ENCODE measurements around the gene NFIC.

Gene NFIC

GRCh38 chr19:3466635-3467034 lies 100.3 kb downstream of the NFIC start:
- H3K9me3 ChIP-seq (ENCODE audit: low read length), result 0 out of 2 replicates have a peak, but pooled peaks cover 2% of the 10 kb centered on the region
- no peak overlapping the region for H3K4me3 ChIP-seq (ENCODE audit: low read depth, low read length, poor library complexity, severe bottlenecking)
- no peaks in the 10 kb centered on the region for H4K20me1 ChIP-seq (ENCODE audit: insufficient read depth, low read length)
- no peaks in the 10 kb centered on the region for H3K9me2 ChIP-seq (ENCODE audit: low read depth, low read length)
- H3K36me3 ChIP-seq (ENCODE audit: insufficient read depth, low read length), result no peaks in the 10 kb centered on the region; the same call in 1 of the 2 replicates
- H3K4me2 ChIP-seq (ENCODE audit: low read length), result no peak overlapping the region
- no peak overlapping the region for H2AFZ ChIP-seq (ENCODE audit: low read length)
- H3K27me3 ChIP-seq (ENCODE audit: insufficient read depth, low read length), result no peaks in the 10 kb centered on the region
- no peaks in the 10 kb centered on the region for H3F3A ChIP-seq (ENCODE audit: insufficient read depth, low read length)
- no peaks in the 10 kb centered on the region for H3K4me1 ChIP-seq (ENCODE audit: insufficient read depth, low read length, severe bottlenecking)
- H3K27ac ChIP-seq (ENCODE audit: low read depth, low read length, poor library complexity, severe bottlenecking), result no peak overlapping the region
- H3K79me2 ChIP-seq (ENCODE audit: insufficient read depth, low read length), result no peaks in the 10 kb centered on the region
- TF ChIP-seq EZH2 (IDR thresholded peaks at IDR 0.05; ENCODE audit: borderline replicate concordance, low read length), result no peak
- TF ChIP-seq CTCF (IDR thresholded peaks at IDR 0.05; ENCODE audit: low read length), result no peak
- no peak overlapping the region for H3K9ac ChIP-seq (ENCODE audit: low read length)

DNA sequence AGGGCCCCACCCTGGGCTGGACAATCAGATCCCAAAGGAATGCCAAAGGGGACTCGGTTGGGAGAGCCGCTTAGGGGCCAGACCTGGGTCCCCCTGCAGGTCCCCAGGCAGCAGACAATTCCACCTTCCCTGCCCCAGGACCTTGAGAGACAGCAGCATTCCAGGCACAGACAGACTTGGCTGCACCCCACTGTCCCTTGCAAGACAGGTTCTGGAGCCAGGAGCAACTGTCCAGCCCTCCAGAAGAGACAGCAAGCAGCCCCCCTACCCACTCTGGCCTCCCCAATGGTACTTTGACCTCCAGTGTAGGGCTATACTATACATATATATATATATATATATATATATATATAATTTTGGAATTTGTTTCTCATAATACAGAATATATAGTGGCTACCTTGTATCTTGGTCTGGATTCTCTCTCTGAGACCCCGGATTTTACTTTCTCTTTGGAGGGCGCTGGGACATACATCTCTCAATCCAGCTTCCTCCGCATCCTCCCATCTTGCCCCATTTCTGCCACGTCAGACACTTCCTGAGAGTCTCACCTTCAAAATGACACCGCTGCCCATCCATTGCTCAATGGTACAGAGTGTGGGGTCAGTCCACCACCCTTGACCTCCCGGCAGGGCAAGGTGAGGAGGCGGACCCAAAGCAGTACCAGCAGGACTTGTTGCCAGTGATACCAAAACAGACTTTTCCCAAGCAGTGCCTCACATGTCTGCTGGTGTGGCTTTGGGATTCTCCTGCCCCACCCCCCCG lies 101.2 kb downstream of the NFIC start:
- H3K9me3 ChIP-seq (ENCODE audit: low read length), result 0 out of 2 replicates have a peak, but pooled peaks cover 2% of the 10 kb centered on the region
- H3K9me2 ChIP-seq (ENCODE audit: low read depth, low read length), result no peaks in the 10 kb centered on the region
- no peak overlapping the region for H3K9ac ChIP-seq (ENCODE audit: low read length)
- no peak for TF ChIP-seq EZH2 (IDR thresholded peaks at IDR 0.05; ENCODE audit: borderline replicate concordance, low read length)
- TF ChIP-seq CTCF (IDR thresholded peaks at IDR 0.05; ENCODE audit: low read length), result no peak
- H3K4me1 ChIP-seq (ENCODE audit: insufficient read depth, low read length, severe bottlenecking), result no peaks in the 10 kb centered on the region
- H3K4me2 ChIP-seq (ENCODE audit: low read length), result no peak overlapping the region
- H3K27ac ChIP-seq (ENCODE audit: low read depth, low read length, poor library complexity, severe bottlenecking), result no peak overlapping the region
- no peaks in the 10 kb centered on the region for H3K79me2 ChIP-seq (ENCODE audit: insufficient read depth, low read length)
- H3F3A ChIP-seq (ENCODE audit: insufficient read depth, low read length), result no peaks in the 10 kb centered on the region
- no peak overlapping the region for H2AFZ ChIP-seq (ENCODE audit: low read length)
- H3K4me3 ChIP-seq (ENCODE audit: low read depth, low read length, poor library complexity, severe bottlenecking), result no peak overlapping the region
- H4K20me1 ChIP-seq (ENCODE audit: insufficient read depth, low read length), result no peaks in the 10 kb centered on the region
- H3K27me3 ChIP-seq (ENCODE audit: insufficient read depth, low read length), result no peaks in the 10 kb centered on the region
- no peaks in the 10 kb centered on the region; the same call in 1 of the 2 replicates for H3K36me3 ChIP-seq (ENCODE audit: insufficient read depth, low read length)

- no peak for TF ChIP-seq CTCF (IDR thresholded peaks at IDR 0.05; ENCODE audit: low read length)
- no peak for TF ChIP-seq EZH2 (IDR thresholded peaks at IDR 0.05; ENCODE audit: borderline replicate concordance, low read length)
- no peak overlapping the region for H3K4me2 ChIP-seq (ENCODE audit: low read length)
- no peak overlapping the region for H3K4me3 ChIP-seq (ENCODE audit: low read depth, low read length, poor library complexity, severe bottlenecking)
- no peak overlapping the region for H3K9ac ChIP-seq (ENCODE audit: low read length)
- no peaks in the 10 kb centered on the region for H3K27me3 ChIP-seq (ENCODE audit: insufficient read depth, low read length)
- 0 out of 2 replicates have a peak, but pooled peaks cover 2% of the 10 kb centered on the region for H3K9me3 ChIP-seq (ENCODE audit: low read length)
- H3K79me2 ChIP-seq (ENCODE audit: insufficient read depth, low read length), result no peaks in the 10 kb centered on the region
- no peaks in the 10 kb centered on the region for H3K4me1 ChIP-seq (ENCODE audit: insufficient read depth, low read length, severe bottlenecking)
- no peak overlapping the region for H3K27ac ChIP-seq (ENCODE audit: low read depth, low read length, poor library complexity, severe bottlenecking)
- H3K36me3 ChIP-seq (ENCODE audit: insufficient read depth, low read length), result no peaks in the 10 kb centered on the region; the same call in 1 of the 2 replicates
- no peak overlapping the region for H2AFZ ChIP-seq (ENCODE audit: low read length)
- H3K9me2 ChIP-seq (ENCODE audit: low read depth, low read length), result no peaks in the 10 kb centered on the region
- no peaks in the 10 kb centered on the region for H3F3A ChIP-seq (ENCODE audit: insufficient read depth, low read length)
- no peaks in the 10 kb centered on the region for H4K20me1 ChIP-seq (ENCODE audit: insufficient read depth, low read length)
Observed at GRCh38 chr19:3468211-3468610, 101.8 kb downstream of the NFIC start.

Measured in OCI-LY1 (cell line).